Skeletal muscle cell (primary cell): Measurements from ENCODE around the gene SPRR1A.

Source experiments
- DNase-seq: peaks from one replicate; pipeline ENCODE4 v3.0.0-alpha.2; 2010; ENCODE audit warnings: low read depth
- H3K4me3 ChIP-seq: 2 replicates; pipeline ENCODE4 v1.5.1; 2011; ENCODE audit warnings: low read depth, mild to moderate bottlenecking, control low read depth, low read length, moderate library complexity

Gene SPRR1A

GRCh38 chr1:152983743-152984142 is at the start of gene SPRR1A:
TSS of gene SPRR1A (plus strand) at chr1:152984081. CDS start at chr1:152985231, 1,150 bp downstream.
- DNase-seq = no peak
- H3K4me3 ChIP-seq = no peak within 1 kb of the TSS

GRCh38 chr1:152940614-152941013 is 43.3 kb upstream of the SPRR1A start:
- no peak for DNase-seq
- H3K4me3 ChIP-seq = no peak overlapping the region

GRCh38 chr1:152941037-152941711 is 42.7 kb upstream of the SPRR1A start:
- no peak for DNase-seq

GRCh38 chr1:152942161-152942560 is 41.7 kb upstream of the SPRR1A start:
- DNase-seq = no peak
- no peak overlapping the region for H3K4me3 ChIP-seq

More at GRCh38 chr1:152941037-152941711, 42.7 kb upstream of the SPRR1A start:
- no peak overlapping the region for H3K4me3 ChIP-seq

GRCh38 chr1:152946248-152946647 is 37.6 kb upstream of the SPRR1A start:
- no peak overlapping the region for H3K4me3 ChIP-seq
- no peak for DNase-seq

- H3K4me3 ChIP-seq = no peak within 1 kb of the TSS
- no peak for DNase-seq
Observed at GRCh38 chr1:152946651-152947256, 37.1 kb upstream of the SPRR1A start, which contains the start of gene SPRR5. TSS of gene SPRR5 (plus strand) at chr1:152947206. CDS start at chr1:152948555, 1,349 bp downstream.

GRCh38 chr1:152951711-152952110 is 32.2 kb upstream of the SPRR1A start:
- DNase-seq = no peak
- no peak overlapping the region for H3K4me3 ChIP-seq

GRCh38 chr1:152953761-152954160 is 30.1 kb upstream of the SPRR1A start:
- no peak for DNase-seq
- H3K4me3 ChIP-seq = no peak overlapping the region

GRCh38 chr1:152954436-152954835 is 29.4 kb upstream of the SPRR1A start:
- no peak for DNase-seq
- H3K4me3 ChIP-seq = no peak overlapping the region

GRCh38 chr1:152957561-152957960 is 26.3 kb upstream of the SPRR1A start:
- no peak for DNase-seq
- no peak overlapping the region for H3K4me3 ChIP-seq

- H3K4me3 ChIP-seq = no peak overlapping the region
- DNase-seq = no peak
Observed at GRCh38 chr1:152959273-152959672, 24.6 kb upstream of the SPRR1A start.

GRCh38 chr1:152959801-152960451 is 24.0 kb upstream of the SPRR1A start:
- DNase-seq = no peak
- no peak overlapping the region for H3K4me3 ChIP-seq

GRCh38 chr1:152960452-152961044 is 23.3 kb upstream of the SPRR1A start:
- DNase-seq = no peak
- H3K4me3 ChIP-seq = no peak overlapping the region

GRCh38 chr1:152961226-152961891 is 22.5 kb upstream of the SPRR1A start:
- no peak for DNase-seq
- no peak overlapping the region for H3K4me3 ChIP-seq

GRCh38 chr1:152962876-152963415 is 20.9 kb upstream of the SPRR1A start:
- no peak for DNase-seq
- no peak overlapping the region for H3K4me3 ChIP-seq

GRCh38 chr1:152964536-152964935 is 19.3 kb upstream of the SPRR1A start:
- DNase-seq = no peak
- H3K4me3 ChIP-seq = no peak overlapping the region

GRCh38 chr1:152965853-152966252 is 18.0 kb upstream of the SPRR1A start:
- H3K4me3 ChIP-seq = no peak overlapping the region
- no peak for DNase-seq

- H3K4me3 ChIP-seq = no peak overlapping the region
- DNase-seq = no peak
Observed at GRCh38 chr1:152967201-152967600, 16.7 kb upstream of the SPRR1A start.

- no peak overlapping the region for H3K4me3 ChIP-seq
- no peak for DNase-seq
Observed at GRCh38 chr1:152968248-152968647, 15.6 kb upstream of the SPRR1A start.
